ENCODE measurements around the gene FZD1. TPM values are rescaled to one million over a fixed set of nuclear protein-coding genes. Genes with fewer than 3 reads are reported as not detected.
A peak's percentile ranks its signal among the peaks of the same experiment; 100 is the strongest.
"Not testable (repeated sequence)": the region's sequence is repeated elsewhere in the genome, so short reads cannot be mapped to it uniquely, and the experiment has no call there.

Gene FZD1
- polyA plus RNA-seq, 10 donors: 11.6 to 26.1 (median 15.6) TPM

GRCh38 chr7:91294639-91295220, 30.5 kb downstream of the FZD1 start:
- no peak for DNase-seq

GRCh38 chr7:91295576-91295975, 31.3 kb downstream of the FZD1 start:
- DNase-seq: no peak

DNA sequence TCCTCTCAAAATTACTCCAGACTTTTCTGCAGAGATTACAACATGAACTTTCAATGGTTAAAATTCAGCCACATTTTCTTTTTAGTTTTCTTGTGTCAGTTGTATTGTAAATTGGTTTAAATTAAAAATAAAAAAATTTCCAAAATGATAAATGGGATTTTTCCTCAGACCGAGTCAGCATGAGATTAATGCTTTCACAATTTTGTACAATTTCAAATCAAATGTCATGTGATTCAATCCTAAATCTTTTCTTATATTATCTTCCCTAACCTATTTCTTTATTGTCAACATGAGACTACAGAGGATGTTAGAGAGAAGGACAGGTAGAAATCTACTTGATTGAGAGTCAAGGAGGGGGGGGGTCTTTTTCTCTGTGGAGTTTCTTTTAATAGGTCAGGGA, 33.7 kb downstream of the FZD1 start:
- DNase-seq: no peak

GRCh38 chr7:91299952-91300775, 35.9 kb downstream of the FZD1 start:
- peak in 1 of 3 donors; percentile 21 for DNase-seq

GRCh38 chr7:91302794-91303193, 38.6 kb downstream of the FZD1 start:
- no peak for DNase-seq

- DNase-seq: no peak
Measured at GRCh38 chr7:91306266-91306665, 42.0 kb downstream of the FZD1 start.

DNA sequence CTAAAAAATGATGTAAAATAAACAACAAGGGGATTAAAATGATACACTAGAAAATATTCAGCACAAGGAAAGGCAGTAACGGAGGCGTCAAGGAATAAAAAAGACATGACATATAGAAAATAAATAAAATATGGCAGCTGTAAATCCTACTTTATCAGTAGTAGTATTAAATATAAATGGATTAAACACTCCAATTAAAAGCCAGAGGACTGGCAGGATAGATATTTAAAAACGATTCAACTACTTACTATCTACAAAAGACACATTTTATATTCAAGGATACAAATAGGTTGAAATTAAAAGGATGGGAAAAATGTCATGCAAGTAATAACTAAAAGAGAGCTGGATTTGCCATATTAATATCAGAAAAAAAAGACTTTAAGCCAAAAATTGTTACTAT, 43.2 kb downstream of the FZD1 start:
- DNase-seq: no peak

DNA sequence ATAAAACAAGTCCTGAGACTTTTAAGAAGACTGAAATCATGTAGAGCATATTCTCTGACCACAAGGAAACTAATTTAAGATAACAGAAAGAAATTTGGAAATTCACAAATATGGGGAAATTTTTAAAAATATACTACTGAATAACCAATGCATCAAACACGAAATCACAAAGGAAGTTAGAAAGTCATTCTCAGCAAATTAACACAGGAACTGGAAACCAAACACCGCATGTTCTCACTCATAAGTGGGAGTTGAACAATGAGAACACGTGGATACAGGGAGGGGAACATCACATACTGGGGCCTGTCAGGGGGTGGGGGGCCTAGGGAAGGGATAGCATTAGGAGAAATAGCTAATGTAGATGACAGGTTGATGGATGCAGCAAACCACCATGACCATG, 44.0 kb downstream of the FZD1 start:
- not testable (repeated sequence) for DNase-seq

GRCh38 chr7:91310830-91311460, 46.7 kb downstream of the FZD1 start:
- DNase-seq: peak in 2 of 3 donors; percentile 31 to 36

- DNase-seq: no peak
Measured at GRCh38 chr7:91311839-91312238, 47.6 kb downstream of the FZD1 start.

DNA sequence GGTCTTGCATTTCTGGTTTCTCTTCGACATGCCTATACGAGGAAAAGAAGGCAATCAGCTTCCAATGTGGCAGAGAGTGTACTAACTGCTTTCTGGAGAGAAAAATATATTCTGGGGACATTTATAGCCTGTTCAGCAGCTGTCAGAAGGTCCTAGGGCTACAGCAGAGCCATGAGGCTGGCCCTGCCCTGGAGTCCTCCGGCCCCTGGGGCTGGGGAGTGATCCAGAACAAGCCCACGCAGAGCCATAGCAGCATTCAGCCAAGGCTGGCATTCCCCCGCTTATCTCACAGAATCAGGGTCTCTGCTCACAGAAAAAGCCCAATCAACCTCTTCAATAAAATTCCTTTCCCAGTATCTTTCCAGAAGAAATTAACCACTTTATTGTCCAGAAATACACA, 48.9 kb downstream of the FZD1 start:
- DNase-seq: no peak

DNA sequence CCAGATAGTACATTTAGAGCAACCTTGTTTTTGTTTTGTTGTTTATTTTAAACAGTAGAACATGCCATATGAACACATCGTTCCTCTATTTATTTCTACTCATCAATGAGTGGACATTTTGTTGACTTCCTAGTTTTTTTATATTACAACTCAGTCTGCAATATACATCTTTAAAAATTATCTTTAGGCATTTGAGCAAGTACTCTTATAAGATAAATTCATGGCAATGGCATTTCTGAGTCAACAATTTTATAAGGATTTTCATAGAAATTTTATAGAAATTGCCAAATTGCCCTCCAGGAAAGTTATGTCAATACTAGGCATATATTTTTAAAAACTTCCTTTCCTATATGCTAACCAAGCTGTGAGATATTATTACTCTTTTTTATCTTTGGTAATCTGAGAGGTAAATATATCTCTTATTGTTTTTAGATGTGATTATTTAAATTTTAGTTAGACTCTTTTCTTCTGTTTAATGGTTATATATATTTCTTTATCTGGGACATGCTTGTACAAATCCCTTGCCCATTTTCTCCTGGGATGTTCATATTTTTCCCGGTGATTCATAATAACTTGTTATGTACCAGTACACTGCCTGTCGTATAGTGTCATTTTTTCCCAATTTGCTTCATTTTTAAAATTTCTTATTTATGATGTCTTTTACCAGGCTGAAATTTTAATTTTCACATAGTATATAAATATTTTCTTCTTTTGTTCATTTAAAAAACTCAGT, 50.5 kb downstream of the FZD1 start:
- DNase-seq: no peak

DNA sequence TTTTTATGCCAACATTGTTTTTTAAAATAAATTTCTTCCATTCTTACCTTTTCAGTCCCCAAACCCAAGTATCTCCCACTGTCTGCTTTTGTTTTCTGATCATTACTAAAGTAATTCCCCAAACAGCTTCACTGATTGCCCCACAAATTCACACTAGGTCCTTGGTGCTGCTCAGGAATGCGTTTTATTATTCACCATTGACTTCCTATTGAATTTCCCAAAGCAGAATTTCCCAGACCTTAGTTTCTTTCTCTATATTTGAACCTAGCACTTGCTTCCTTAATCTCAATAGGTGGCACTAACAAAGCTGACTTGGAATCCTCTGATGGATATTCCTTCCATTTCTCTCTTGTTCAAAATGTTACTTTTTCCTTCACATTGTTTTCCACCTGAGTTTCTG, 52.2 kb downstream of the FZD1 start:
- no peak for DNase-seq

GRCh38 chr7:91319351-91319750, 55.1 kb downstream of the FZD1 start:
- DNase-seq: no peak

DNA sequence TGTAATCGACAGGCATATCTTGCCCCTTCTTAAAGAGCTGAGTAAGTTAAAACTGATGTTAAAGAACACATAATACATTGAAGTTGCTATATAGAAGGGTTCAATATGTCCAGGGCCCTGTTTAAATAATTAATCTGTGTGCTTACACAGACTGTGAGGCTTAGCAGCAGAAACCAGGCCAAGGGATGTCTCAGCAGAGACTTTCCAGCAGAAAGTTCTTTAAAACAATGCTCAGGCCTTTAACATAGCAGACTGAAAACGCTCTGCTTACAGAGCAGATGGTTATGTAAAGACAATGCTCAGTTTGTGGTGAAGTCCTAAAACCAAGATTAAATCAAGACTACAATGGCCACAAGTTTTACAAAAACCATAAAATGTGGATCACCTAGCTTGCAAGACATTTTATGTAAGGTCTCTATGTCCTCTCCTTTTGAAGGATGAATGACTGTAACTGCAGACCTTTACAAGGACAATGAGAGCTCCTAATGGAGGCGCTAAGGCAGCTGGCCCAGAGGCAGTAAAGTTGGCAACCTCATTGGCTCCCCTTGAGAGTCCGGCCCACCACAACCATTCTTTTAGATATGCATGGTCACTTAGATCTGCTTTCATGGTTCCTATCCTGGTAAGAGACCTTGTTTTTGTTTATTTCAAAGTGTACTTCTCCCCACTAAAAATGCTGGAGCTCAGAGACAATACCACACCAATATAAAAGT, 56.3 kb downstream of the FZD1 start:
- DNase-seq: peak in 1 of 3 donors; percentile 61

Data from muscle of back (tissue), 11 donors.